H4 (cell line): ENCODE measurements around the gene CCR9. TPM values are rescaled to one million over a fixed set of nuclear protein-coding genes. Genes with fewer than 3 reads are reported as not detected.

Source experiments
- total RNA-seq: library from RNA; depleted of rRNA; stranded (reverse); fragments of >200 nt; shearing (Covaris generic); gene quantifications from 2 replicates; pipeline ENCODE4 v1.2.3, GENCODE V29; 2014; rRNA removed

Gene CCR9
- total RNA-seq, 1 experiment from 2014 or later, result not detected

Other genes with a start within 250 kb of the CCR9 start
- 16.3 and 23.0 TPM in 2 replicates for gene SACM1L, start 197.1 kb upstream of the CCR9 start, total RNA-seq
- not detected in 2 replicates for gene SLC6A20, start 90.0 kb upstream of the CCR9 start, total RNA-seq
- 8.3 and 10.1 TPM in 2 replicates for gene LZTFL1, start 44.4 kb upstream of the CCR9 start, total RNA-seq
- gene CXCR6, start 56.9 kb downstream of the CCR9 start, total RNA-seq, result not detected in 2 replicates
- gene FYCO1, start 109.3 kb downstream of the CCR9 start, total RNA-seq, result 3.7 and 4.3 TPM in 2 replicates
- not detected in 2 replicates for gene XCR1, start 140.9 kb downstream of the CCR9 start, total RNA-seq